Keratinocyte (primary cell): Measurements from ENCODE around the gene GDPD2. TPM values are rescaled to one million over a fixed set of nuclear protein-coding genes. Genes with fewer than 3 reads are reported as not detected.

Experiments used
- DNase-seq: peaks from one replicate; pipeline ENCODE4 v3.0.0-alpha.2; 2011; ENCODE audit warnings: low read depth, missing footprints, low spot score
- FAIRE-seq: peaks from 2 replicates; lab custom pipeline; 2011; peaks lifted over from hg19 to GRCh38; lab: Jason Lieb, UNC
- H2AFZ ChIP-seq: 2 replicates; pipeline ENCODE4 v1.6.0; 2012; ENCODE audit warnings: low read length, control low read depth, inconsistent platforms; ENCODE audit not compliant: control insufficient read depth
- H3K27ac ChIP-seq: 2 replicates; pipeline ENCODE4 v1.5.1; 2011; ENCODE audit warnings: low read length; ENCODE audit not compliant: control insufficient read depth, insufficient read depth
- H3K27me3 ChIP-seq: 3 replicates; pipeline ENCODE4 v1.6.0; 2011; ENCODE audit warnings: low read length; ENCODE audit not compliant: control insufficient read depth, insufficient read depth; ENCODE audit errors: extremely low read depth
- H3K36me3 ChIP-seq, 2 experiments: 2 replicates in 1 of 2; 3 replicates in 1 of 2; pipeline ENCODE4 v1.5.1; 2011; ENCODE audit warnings: low read length in 2 of 2, mild to moderate bottlenecking in 1 of 2; ENCODE audit not compliant: control insufficient read depth in 2 of 2, insufficient read depth in 2 of 2; ENCODE audit errors: extremely low read depth in 1 of 2
- H3K4me1 ChIP-seq: 3 replicates; pipeline ENCODE4 v1.5.1; 2011; ENCODE audit warnings: low read length; ENCODE audit not compliant: control insufficient read depth, insufficient read depth; ENCODE audit errors: extremely low read depth
- H3K4me2 ChIP-seq: 3 replicates; pipeline ENCODE4 v1.6.0; 2011; ENCODE audit warnings: low read depth, low read length; ENCODE audit not compliant: control insufficient read depth, insufficient read depth; ENCODE audit errors: extremely low read depth
- H3K4me3 ChIP-seq, 3 experiments: fragments of 200-600 bp in 1 of 3; sonication (generic) in 1 of 3; 2 replicates in 2 of 3; 3 replicates in 1 of 3; pipeline ENCODE4 v1.5.1; 2011 to 2016; ENCODE audit warnings: low read length in 3 of 3, mild to moderate bottlenecking in 3 of 3, control low read depth in 2 of 3, inconsistent platforms in 1 of 3, low read depth in 1 of 3, mixed read lengths in 1 of 3, mixed run types in 1 of 3, moderate library complexity in 1 of 3; ENCODE audit not compliant: control insufficient read depth in 2 of 3, insufficient read depth in 2 of 3; ENCODE audit errors: extremely low read depth in 1 of 3
- H3K79me2 ChIP-seq: 2 replicates; pipeline ENCODE4 v1.6.0; 2012; ENCODE audit warnings: low read length; ENCODE audit not compliant: control insufficient read depth, insufficient read depth
- H3K9ac ChIP-seq: 3 replicates; pipeline ENCODE4 v1.6.0; 2011; ENCODE audit warnings: low read length; ENCODE audit not compliant: control insufficient read depth, insufficient read depth; ENCODE audit errors: extremely low read depth
- H3K9me1 ChIP-seq: 3 replicates; pipeline ENCODE4 v1.6.0; 2011; ENCODE audit warnings: low read length; ENCODE audit not compliant: control insufficient read depth, insufficient read depth; ENCODE audit errors: extremely low read depth
- H3K9me3 ChIP-seq: 2 replicates; pipeline ENCODE4 v1.5.1; 2012; ENCODE audit warnings: low read depth, low read length; ENCODE audit not compliant: control insufficient read depth
- H4K20me1 ChIP-seq: 3 replicates; pipeline ENCODE4 v1.6.0; 2011; ENCODE audit warnings: low read length; ENCODE audit not compliant: control insufficient read depth, insufficient read depth; ENCODE audit errors: extremely low read depth
- CTCF ChIP-seq, 3 experiments: IDR thresholded peaks in 1 of 3; conservative IDR thresholded peaks in 1 of 3; optimal IDR thresholded peaks in 1 of 3; 2 replicates in 2 of 3; 3 replicates in 1 of 3; pipeline versions ENCODE3 to v1.5.1; 2011; ENCODE audit warnings: low read length in 3 of 3, mild to moderate bottlenecking in 3 of 3, moderate library complexity in 2 of 3, control low read depth in 1 of 3, inconsistent platforms in 1 of 3; ENCODE audit not compliant: insufficient read depth in 2 of 3; ENCODE audit errors: extremely low read depth in 1 of 3
- EZH2 ChIP-seq: IDR thresholded peaks from one replicate; pipeline ENCODE4 v1.6.1; 2012; ENCODE audit warnings: inconsistent platforms, mild to moderate bottlenecking, low read length, moderate library complexity
- dilution Hi-C: fragments of 300-500 bp; cut with MboI; formaldehyde crosslinking; loops from one replicate; pipeline ENCODE4 v1.7.0; 2020; ENCODE audit warnings: low sequenced_read_pairs; ENCODE audit not compliant: extremely low pct_ligation_motif_present
- polyA plus RNA-seq, 5 experiments: library from polyadenylated mRNA; depleted of rRNA in 3 of 5; stranded (reverse) in 3 of 5; stranded (forward) in 1 of 5; unstranded in 1 of 5; fragments of >200 nt; gene quantifications; 1 replicate in 1 of 5; 2 replicates in 3 of 5; 3 replicates in 1 of 5; pipeline versions ENCODE4 v1.2.1 to v1.2.3, GENCODE V29; 2011 to 2012; ENCODE audit warnings: missing spikeins in 2 of 5, low read depth in 1 of 5, low replicate concordance in 1 of 5

The GDPD2 gene
- polyA plus RNA-seq, 1 donor (not counting 4 experiments of a cell fraction or from before 2014, with no cell fraction given): 7.2 TPM

- Histone ChIP-seq H3K4me3 (no peak overlapping the region), H3K27me3 (no peaks in the 10 kb centered on the region), H4K20me1 (no peaks in the 10 kb centered on the region), H3K9ac (no peak overlapping the region), H3K9me1 (no peaks in the 10 kb centered on the region), H3K4me2 (no peak overlapping the region), H3K79me2 (no peaks in the 10 kb centered on the region), H2AFZ (no peak overlapping the region), H3K36me3 (no peaks in the 10 kb centered on the region), H3K27ac (no peak overlapping the region), H3K4me1 (peaks cover 23% of the 10 kb centered on the region), H3K9me3 (peaks cover 1% of the 10 kb centered on the region)
- dilution Hi-C loops: no loop called here
- DNase-seq (no peak), FAIRE-seq (no peak)
- TF ChIP-seq CTCF (optimal IDR thresholded peaks at IDR 0.05 in 1 of 3, IDR thresholded peaks at IDR 0.05 in 1 of 3, conservative IDR thresholded peaks at IDR 0.05 in 1 of 3; ENCODE audit: extremely low read depth in 1 of 3, insufficient read depth in 2 of 3, low read length in 3 of 3): no peak
- TF ChIP-seq EZH2: no peak
Measured at GRCh38 chrX:70437011-70437410, 13.9 kb downstream of the GDPD2 start.

GRCh38 chrX:70437921-70438665 lies 15.0 kb downstream of the GDPD2 start:
- DNase-seq (no peak), FAIRE-seq (no peak)
- Histone ChIP-seq H3K9ac (no peak overlapping the region), H3K27ac (peak overlapping the region; percentile 32), H3K4me2 (no peak overlapping the region), H3K4me3 (no peak overlapping the region), H3K79me2 (no peaks in the 10 kb centered on the region), H3K27me3 (no peaks in the 10 kb centered on the region), H4K20me1 (no peaks in the 10 kb centered on the region), H2AFZ (no peak overlapping the region), H3K36me3 (no peaks in the 10 kb centered on the region), H3K9me3 (peaks cover 1% of the 10 kb centered on the region), H3K9me1 (no peaks in the 10 kb centered on the region), H3K4me1 (peaks cover 21% of the 10 kb centered on the region)
- TF ChIP-seq EZH2 (no peak), CTCF (optimal IDR thresholded peaks at IDR 0.05 in 1 of 3, IDR thresholded peaks at IDR 0.05 in 1 of 3, conservative IDR thresholded peaks at IDR 0.05 in 1 of 3; ENCODE audit: extremely low read depth in 1 of 3, insufficient read depth in 2 of 3, low read length in 3 of 3) (no peak)
- dilution Hi-C loops: no loop called here
